RWPE1 (cell line): ENCODE results near the gene MIX23.

Experiments
- CTCF ChIA-PET: fragments of 350-600 bp; sonication (Branson Sonifier 250); formaldehyde crosslinking; extraction: SDS; loops from one replicate; lab custom pipeline; 2021; lab: Yijun Ruan, JAX
- POLR2A ChIA-PET: fragments of 400-600 bp; formaldehyde crosslinking; extraction: SDS; loops from one replicate; lab custom pipeline; 2020; ENCODE audit warnings: antibody characterized with exemption; ENCODE audit not compliant: low non-redundant PET; lab: Yijun Ruan, JAX
- DNase-seq: peaks from one replicate; pipeline ENCODE4 v3.0.0; 2012; ENCODE audit warnings: low spot score
- H3K27ac ChIP-seq: fragments of 450-650 bp; 2 replicates; pipeline ENCODE4 v1.5.1; 2017
- CTCF ChIP-seq: fragments of 450-650 bp; conservative IDR thresholded peaks from 2 replicates; pipeline ENCODE4 v1.5.1; 2017; ENCODE audit warnings: low read depth, mild to moderate bottlenecking

The MIX23 gene

GRCh38 chr3:122396511-122396910 lies 13.5 kb upstream of the MIX23 start:
- TF ChIP-seq CTCF = no peak
- ChIA-PET CTCF (no interaction called here), POLR2A (interaction anchor here (1.0 kb wide), 1 partner anchor 12 kb away, joined by 4 read pairs; the partner anchor contains the start of gene FAM162A)
- no peak for DNase-seq
- H3K27ac ChIP-seq = no peak overlapping the region

- no peak for TF ChIP-seq CTCF
- CTCF ChIA-PET = no interaction called here
Observed at GRCh38 chr3:122395582-122395981, 12.6 kb upstream of the MIX23 start.

GRCh38 chr3:122394173-122394572 lies 11.1 kb upstream of the MIX23 start:
- no peak overlapping the region for H3K27ac ChIP-seq

More at GRCh38 chr3:122395582-122395981, 12.6 kb upstream of the MIX23 start:
- no peak for DNase-seq
- H3K27ac ChIP-seq = no peak overlapping the region
- POLR2A ChIA-PET = interaction anchor here (1.0 kb wide), 1 partner anchor 11 kb away, joined by 4 read pairs; the partner anchor contains the start of gene FAM162A

GRCh38 chr3:122392868-122393844 lies 10.1 kb upstream of the MIX23 start:
- no peak overlapping the region for H3K27ac ChIP-seq
- POLR2A ChIA-PET = interaction anchor here (0.9 kb wide), 1 partner anchor 9 kb away, joined by 3 read pairs; the partner anchor contains the start of gene FAM162A
- peak; percentile 86 for TF ChIP-seq CTCF
- CTCF ChIA-PET = interaction anchor here (0.5 to 2.0 kb wide), 20 partner anchors 8 to 1167 kb away, joined by 3 to 13 read pairs (median 4); partner anchors contain the start of genes FAM162A and WDR5B
- peak; percentile 41 for DNase-seq

More at GRCh38 chr3:122394173-122394572, 11.1 kb upstream of the MIX23 start:
- ChIA-PET POLR2A (no interaction called here), CTCF (interaction anchor here (0.7 to 2.0 kb wide), 4 partner anchors 9 to 1166 kb away, joined by 3 to 13 read pairs (median 5); partner anchors contain the start of gene FAM162A)
- no peak for TF ChIP-seq CTCF
- DNase-seq = no peak

- no peak for DNase-seq
- POLR2A ChIA-PET = no interaction called here
- H3K27ac ChIP-seq = no peak overlapping the region
- no peak for TF ChIP-seq CTCF
- CTCF ChIA-PET = interaction anchor here (0.5 kb wide), 1 partner anchor 427 kb away, joined by 6 read pairs; no protein-coding TSS in a partner anchor
Observed at GRCh38 chr3:122391681-122392446, 8.8 kb upstream of the MIX23 start.
